Measurements from ENCODE around the gene NEUROD2. TPM values are rescaled to one million over a fixed set of nuclear protein-coding genes. Genes with fewer than 3 reads are reported as not detected.

Gene NEUROD2
- total and polyA plus RNA-seq, 10 of the 15 experiments (the other 5 are each of a cell fraction or from before 2014, with no cell fraction given) = not detected

GRCh38 chr17:39597372-39598046 is 10.2 kb downstream of the NEUROD2 start (continued):
- TF ChIP-seq CREM (IDR thresholded peaks at IDR 0.05; ENCODE audit: low read depth) (no peak), TBL1XR1 (IDR thresholded peaks at IDR 0.05; ENCODE audit: low read depth, low read length) (no peak), ATF2 (IDR thresholded peaks at IDR 0.05; ENCODE audit: low read length) (no peak), NBN (IDR thresholded peaks at IDR 0.05) (no peak), FOXM1 (IDR thresholded peaks at IDR 0.05; ENCODE audit: low read depth, low read length) (no peak), NR2F1 (conservative IDR thresholded peaks at IDR 0.05) (no peak), RELA (IDR thresholded peaks at IDR 0.05; ENCODE audit: borderline replicate concordance, partially characterized antibody) (no peak)

DNA sequence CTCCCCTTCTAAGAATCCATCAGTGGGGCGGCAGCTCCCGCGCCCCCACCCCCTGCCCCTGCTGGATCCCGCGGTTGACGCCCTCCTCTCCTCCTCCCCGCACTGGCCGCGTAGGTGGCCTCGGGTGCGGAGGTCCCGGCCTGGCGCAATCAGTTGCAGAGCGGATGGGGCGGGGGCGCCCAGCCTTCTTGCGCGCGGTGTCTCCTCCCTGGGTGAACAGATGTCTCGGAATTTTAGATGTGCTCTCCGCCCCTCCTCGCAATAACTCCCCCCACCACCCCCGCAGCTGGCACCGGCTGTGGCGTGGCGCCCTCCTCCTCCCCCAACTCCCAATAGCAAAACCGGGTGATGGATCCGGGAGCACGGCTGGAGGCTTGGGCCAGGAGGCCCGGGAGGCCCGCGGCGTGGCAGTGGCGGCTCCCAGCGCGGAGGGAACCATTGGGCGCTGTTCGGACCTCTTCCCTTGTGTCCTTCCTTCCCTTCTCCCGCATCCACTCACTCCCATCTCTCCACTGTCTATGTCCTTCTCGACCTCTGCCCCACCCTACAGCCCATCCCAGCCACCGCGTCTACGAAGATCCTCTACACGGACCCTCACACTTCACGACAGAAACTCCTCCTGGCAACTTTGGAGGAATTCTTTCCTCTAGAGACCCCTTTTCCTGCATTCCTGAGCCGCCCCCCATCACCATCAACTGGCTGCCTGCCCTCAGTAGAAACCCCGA is 11.0 kb downstream of the NEUROD2 start:
- CTCF ChIA-PET = no interaction called here
- no peak for TF ChIP-seq POU2F2 (IDR thresholded peaks at IDR 0.05; ENCODE audit: borderline replicate concordance, low read depth, low read length)
- TF ChIP-seq TCF7 (IDR thresholded peaks at IDR 0.05; ENCODE audit: borderline replicate concordance) = no peak
- TF ChIP-seq SUZ12 (IDR thresholded peaks at IDR 0.05; ENCODE audit: unreplicated experiment) = peak; percentile 45
- no peak for TF ChIP-seq MEF2A (IDR thresholded peaks at IDR 0.05; ENCODE audit: insufficient read depth, low read depth, low read length)
- TF ChIP-seq ESRRA (IDR thresholded peaks at IDR 0.05; ENCODE audit: low read length) = no peak
- TF ChIP-seq MLLT1 (IDR thresholded peaks at IDR 0.05) = no peak
- TF ChIP-seq, protein P1, sequence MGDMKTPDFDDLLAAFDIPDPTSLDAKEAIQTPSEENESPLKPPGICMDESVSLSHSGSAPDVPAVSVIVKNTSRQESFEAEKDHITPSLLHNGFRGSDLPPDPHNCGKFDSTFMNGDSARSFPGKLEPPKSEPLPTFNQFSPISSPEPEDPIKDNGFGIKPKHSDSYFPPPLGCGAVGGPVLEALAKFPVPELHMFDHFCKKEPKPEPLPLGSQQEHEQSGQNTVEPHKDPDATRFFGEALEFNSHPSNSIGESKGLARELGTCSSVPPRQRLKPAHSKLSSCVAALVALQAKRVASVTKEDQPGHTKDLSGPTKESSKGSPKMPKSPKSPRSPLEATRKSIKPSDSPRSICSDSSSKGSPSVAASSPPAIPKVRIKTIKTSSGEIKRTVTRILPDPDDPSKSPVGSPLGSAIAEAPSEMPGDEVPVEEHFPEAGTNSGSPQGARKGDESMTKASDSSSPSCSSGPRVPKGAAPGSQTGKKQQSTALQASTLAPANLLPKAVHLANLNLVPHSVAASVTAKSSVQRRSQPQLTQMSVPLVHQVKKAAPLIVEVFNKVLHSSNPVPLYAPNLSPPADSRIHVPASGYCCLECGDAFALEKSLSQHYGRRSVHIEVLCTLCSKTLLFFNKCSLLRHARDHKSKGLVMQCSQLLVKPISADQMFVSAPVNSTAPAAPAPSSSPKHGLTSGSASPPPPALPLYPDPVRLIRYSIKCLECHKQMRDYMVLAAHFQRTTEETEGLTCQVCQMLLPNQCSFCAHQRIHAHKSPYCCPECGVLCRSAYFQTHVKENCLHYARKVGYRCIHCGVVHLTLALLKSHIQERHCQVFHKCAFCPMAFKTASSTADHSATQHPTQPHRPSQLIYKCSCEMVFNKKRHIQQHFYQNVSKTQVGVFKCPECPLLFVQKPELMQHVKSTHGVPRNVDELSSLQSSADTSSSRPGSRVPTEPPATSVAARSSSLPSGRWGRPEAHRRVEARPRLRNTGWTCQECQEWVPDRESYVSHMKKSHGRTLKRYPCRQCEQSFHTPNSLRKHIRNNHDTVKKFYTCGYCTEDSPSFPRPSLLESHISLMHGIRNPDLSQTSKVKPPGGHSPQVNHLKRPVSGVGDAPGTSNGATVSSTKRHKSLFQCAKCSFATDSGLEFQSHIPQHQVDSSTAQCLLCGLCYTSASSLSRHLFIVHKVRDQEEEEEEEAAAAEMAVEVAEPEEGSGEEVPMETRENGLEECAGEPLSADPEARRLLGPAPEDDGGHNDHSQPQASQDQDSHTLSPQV (IDR thresholded peaks at IDR 0.05) = no peak

More for the DNA sequence above, 11.0 kb downstream of the NEUROD2 start:
- intact Hi-C loops (cut with micrococcal nuclease; ENCODE audit: unreplicated experiment) (no loop called here), in situ Hi-C loops (cut with MboI) (no loop called here)
- no peak overlapping the region for H3K27ac ChIP-seq (ENCODE audit: control insufficient read depth, insufficient read depth)
- no peak overlapping the region for H3K9ac ChIP-seq (ENCODE audit: control insufficient read depth, insufficient read depth, low read length)
- H3K4me2 ChIP-seq (ENCODE audit: control insufficient read depth, insufficient read depth) = no peak overlapping the region
- no peaks in the 10 kb centered on the region for H3K79me2 ChIP-seq (ENCODE audit: control insufficient read depth, insufficient read depth, low read length)
- ATAC-seq (no peak), DNase-seq (ENCODE audit: low read depth, low spot score) (no peak), FAIRE-seq (no peak)
- H2AFZ ChIP-seq (ENCODE audit: control insufficient read depth, low read depth, low read length) = no peak overlapping the region
- no peaks in the 10 kb centered on the region for H3K9me3 ChIP-seq (replicated peaks; ENCODE audit: control insufficient read depth, insufficient read depth, low read length)
- ChIA-PET RAD21 (ENCODE audit: unreplicated experiment) (interaction anchor here (1.4 kb wide), 1 partner anchor 47 kb away, joined by 4 read pairs; no protein-coding TSS in a partner anchor), SMC1A (ENCODE audit: uncharacterized antibody, unreplicated experiment) (no interaction called here), POLR2A (no interaction called here)
- no peaks in the 10 kb centered on the region for H3K4me1 ChIP-seq (ENCODE audit: control insufficient read depth, insufficient read depth, low read length)
- no peak overlapping the region for H3K4me3 ChIP-seq
- H3K27me3 ChIP-seq (replicated peaks in 1 of 2; ENCODE audit: control insufficient read depth in 2 of 2, insufficient read depth in 2 of 2, low read length in 1 of 2) = peaks cover 32 to 33% of the 10 kb centered on the region in 2 experiments
- no peaks in the 10 kb centered on the region for H3K36me3 ChIP-seq (ENCODE audit: control insufficient read depth in 2 of 2, insufficient read depth in 2 of 2, low read length in 1 of 2)
- BruUV-seq (replicated peaks) = no TSS peak
- no peaks in the 10 kb centered on the region for H4K20me1 ChIP-seq (ENCODE audit: control insufficient read depth, insufficient read depth)
- WGBS (ENCODE audit: insufficient coverage, insufficient replicate concordance, low lambda C conversion rate, missing lambda C conversion rate) = 31% methylated on average over 31 of the region's 47 CpGs

All from GM12878 (cell line).